GM10248 (cell line): ENCODE data around the gene FBLN1.

Experiments
- CTCF ChIA-PET: fragments of 300-600 bp; sonication (Branson Sonifier 250); formaldehyde crosslinking; extraction: SDS; loops from one replicate; lab custom pipeline; 2021; ENCODE audit warnings: antibody characterized with exemption; lab: Yijun Ruan, JAX
- POLR2A ChIA-PET: fragments of 350-650 bp; sonication (Branson Sonifier 250); formaldehyde crosslinking; extraction: SDS; loops from one replicate; lab custom pipeline; 2020; ENCODE audit warnings: antibody characterized with exemption; lab: Yijun Ruan, JAX
- DNase-seq: peaks from one replicate; pipeline ENCODE4 v3.0.0; 2012; ENCODE audit errors: extremely low spot score
- CTCF ChIP-seq: IDR thresholded peaks from 2 replicates; pipeline ENCODE4 v1.5.1; 2012; ENCODE audit warnings: mild to moderate bottlenecking, low read depth; ENCODE audit errors: extremely low read depth, missing control alignments, control extremely low read depth

The FBLN1 gene

GRCh38 chr22:45636683-45637082, 134.0 kb downstream of the FBLN1 start:
- no peak for DNase-seq
- POLR2A ChIA-PET, result no interaction called here
- TF ChIP-seq CTCF, result no peak
- CTCF ChIA-PET, result interaction anchor here (0.7 kb wide), 1 partner anchor 8 kb away, joined by 3 read pairs; no protein-coding TSS in a partner anchor

GRCh38 chr22:45638197-45638596, 135.5 kb downstream of the FBLN1 start:
- no peak for DNase-seq
- no peak for TF ChIP-seq CTCF
- POLR2A ChIA-PET, result no interaction called here
- CTCF ChIA-PET, result interaction anchor here (1.1 kb wide), 2 partner anchors 226 to 368 kb away, joined by 4 to 5 read pairs; no protein-coding TSS in a partner anchor

- ChIA-PET POLR2A (no interaction called here), CTCF (interaction anchor here (1.1 kb wide), 1 partner anchor 367 kb away, joined by 4 read pairs; no protein-coding TSS in a partner anchor)
- no peak for TF ChIP-seq CTCF
- no peak for DNase-seq
These were observed 136.4 kb downstream of the FBLN1 start for GRCh38 chr22:45638834-45639746.

- TF ChIP-seq CTCF, result no peak
- no peak for DNase-seq
- ChIA-PET CTCF (no interaction called here), POLR2A (no interaction called here)
These were observed 137.0 kb downstream of the FBLN1 start for GRCh38 chr22:45639747-45640102.

- no peak for DNase-seq
- no peak for TF ChIP-seq CTCF
- ChIA-PET CTCF (no interaction called here), POLR2A (no interaction called here)
These were observed 137.7 kb downstream of the FBLN1 start for GRCh38 chr22:45640291-45640940.

- TF ChIP-seq CTCF, result no peak
- ChIA-PET CTCF (no interaction called here), POLR2A (no interaction called here)
- DNase-seq, result no peak
These were observed 138.4 kb downstream of the FBLN1 start for GRCh38 chr22:45640941-45641621.
